ENCODE measurements around the gene ZNF18.
A peak's percentile ranks its signal among the peaks of the same experiment; 100 is the strongest.

ZNF18 gene

GRCh38 chr17:11997147-11997971, at the start of gene ZNF18:
ZNF18 (minus strand) TSS chr17:11997475; CDS start chr17:11992829, 4,646 bp downstream.
- DNase-seq, result peak; percentile 95

- DNase-seq, result no peak
These were observed 49.5 kb upstream of the ZNF18 start for GRCh38 chr17:12046786-12047185.

- no peak for DNase-seq
These were observed 46.4 kb upstream of the ZNF18 start for GRCh38 chr17:12043702-12044101.

GRCh38 chr17:12041312-12041711, 44.0 kb upstream of the ZNF18 start:
- no peak for DNase-seq

- DNase-seq, result no peak
These were observed 43.2 kb upstream of the ZNF18 start for GRCh38 chr17:12040478-12040877.

GRCh38 chr17:12037970-12038369, 40.7 kb upstream of the ZNF18 start:
- DNase-seq, result no peak

GRCh38 chr17:12035673-12036072, 38.4 kb upstream of the ZNF18 start:
- no peak for DNase-seq

GRCh38 chr17:12034538-12034937, 37.3 kb upstream of the ZNF18 start:
- DNase-seq, result no peak

- no peak for DNase-seq
These were observed 31.3 kb upstream of the ZNF18 start for GRCh38 chr17:12028611-12029010.

GRCh38 chr17:12027658-12028057, 30.4 kb upstream of the ZNF18 start:
- no peak for DNase-seq

GRCh38 chr17:12024327-12024726, 27.1 kb upstream of the ZNF18 start:
- DNase-seq, result no peak

- DNase-seq, result no peak
These were observed 25.0 kb upstream of the ZNF18 start for GRCh38 chr17:12022310-12022709.

- DNase-seq, result peak; percentile 48
These were observed 24.4 kb upstream of the ZNF18 start for GRCh38 chr17:12021623-12022140.

- peak; percentile 91 for DNase-seq
These were observed 23.7 kb upstream of the ZNF18 start, which contains the start of gene MAP2K4 for GRCh38 chr17:12020642-12021622. MAP2K4 (plus strand) TSS chr17:12020877; CDS start chr17:12020887, 10 bp downstream.

GRCh38 chr17:12007466-12007865, 10.2 kb upstream of the ZNF18 start:
- peak; percentile 23 for DNase-seq

GRCh38 chr17:11999696-12000095, 2.4 kb upstream of the ZNF18 start:
- DNase-seq, result no peak

- no peak for DNase-seq
These were observed 628 bp upstream of the ZNF18 start for GRCh38 chr17:11997972-11998233.

- no peak for DNase-seq
These were observed 541 bp downstream of the ZNF18 start for GRCh38 chr17:11996722-11997146.

- DNase-seq, result no peak
These were observed 5.8 kb downstream of the ZNF18 start for GRCh38 chr17:11991461-11991860.

GRCh38 chr17:11990363-11990983, 6.8 kb downstream of the ZNF18 start:
- DNase-seq, result no peak

- DNase-seq, result peak; percentile 43
These were observed 10.3 kb downstream of the ZNF18 start for GRCh38 chr17:11986942-11987329.

- DNase-seq, result no peak
These were observed 10.9 kb downstream of the ZNF18 start for GRCh38 chr17:11986179-11986941.
